Tibial nerve (tissue), 4 donors: ENCODE results near the gene MYOM3. TPM values are rescaled to one million over a fixed set of nuclear protein-coding genes. Genes with fewer than 3 reads are reported as not detected.

Experiments
- DNase-seq, 2 donors: peaks; one replicate each; pipeline ENCODE4 v3.0.0-alpha.2; 2019; ENCODE audit warnings: low spot score in 2 of 2
- H3K27ac ChIP-seq, 4 donors: fragments of 200-600 bp; sonication (generic) in 3 of 4; one replicate each; pipeline ENCODE4 v1.5.1; 2017 to 2019; ENCODE audit warnings: mild to moderate bottlenecking in 1 of 4
- H3K27me3 ChIP-seq, 2 donors: fragments of 200-600 bp; sonication (generic) in 1 of 2; one replicate each; pipeline versions ENCODE4 v1.5.1 to v1.6.0; 2017 to 2019
- H3K36me3 ChIP-seq, 3 donors: fragments of 200-600 bp; sonication (generic); one replicate each; pipeline ENCODE4 v1.5.1; 2018 to 2019
- H3K4me1 ChIP-seq, 4 donors: fragments of 200-600 bp; sonication (generic) in 3 of 4; one replicate each; pipeline ENCODE4 v1.5.1; 2017 to 2019
- H3K4me3 ChIP-seq, 4 donors: fragments of 200-600 bp; sonication (generic) in 3 of 4; one replicate each; pipeline ENCODE4 v1.5.1; 2017 to 2019; ENCODE audit warnings: mild to moderate bottlenecking in 1 of 4, moderate library complexity in 1 of 4
- H3K9me3 ChIP-seq, 4 donors: fragments of 200-600 bp; sonication (generic) in 3 of 4; one replicate each; pipeline ENCODE4 v1.5.1; 2017 to 2019
- EP300 ChIP-seq, 2 donors: sonication (generic); formaldehyde crosslinking; IDR thresholded peaks; one replicate each; pipeline ENCODE4 v1.6.1; 2017; ENCODE audit warnings: antibody characterized with exemption in 2 of 2, mild to moderate bottlenecking in 1 of 2
- POLR2A ChIP-seq, 2 donors: fragments of 450-650 bp; IDR thresholded peaks; one replicate each; pipeline ENCODE4 v1.6.1; 2017; ENCODE audit warnings: antibody characterized with exemption in 2 of 2, mild to moderate bottlenecking in 2 of 2, moderate library complexity in 2 of 2
- WGBS, 2 donors: methylation state at CpG; one replicate each; pipeline ENCODE4 v1.1.5; 2018; 5-methylcytosine and 5-hydroxymethylcytosine counted together
- total RNA-seq, 4 donors: library from RNA; depleted of rRNA; stranded (reverse); fragments of >200 nt; gene quantifications; one replicate each; pipeline ENCODE4 v1.1.0, GENCODE V29; 2016
- TF ChIP-seq, protein P1 (sequence below), 5 experiments: fragments of 200-600 bp in 3 of 5; fragments of 450-650 bp in 2 of 5; sonication (generic) in 3 of 5; IDR thresholded peaks; one replicate each; pipeline ENCODE4 v1.5.1; 2016 to 2019; ENCODE audit warnings: antibody characterized with exemption in 5 of 5, mild to moderate bottlenecking in 3 of 5, moderate library complexity in 2 of 5

Gene MYOM3
- total RNA-seq, 4 donors from 2014 or later: 0.20 to 0.60 (median 0.22) TPM; not detected in 1

GRCh38 chr1:24098102-24098501 is 13.8 kb downstream of the MYOM3 start:
- no peaks in the 10 kb centered on the region for H3K27me3 ChIP-seq
- TF ChIP-seq EP300 (IDR thresholded peaks at IDR 0.05) (no peak), POLR2A (IDR thresholded peaks at IDR 0.05) (no peak)
- TF ChIP-seq, protein P1, sequence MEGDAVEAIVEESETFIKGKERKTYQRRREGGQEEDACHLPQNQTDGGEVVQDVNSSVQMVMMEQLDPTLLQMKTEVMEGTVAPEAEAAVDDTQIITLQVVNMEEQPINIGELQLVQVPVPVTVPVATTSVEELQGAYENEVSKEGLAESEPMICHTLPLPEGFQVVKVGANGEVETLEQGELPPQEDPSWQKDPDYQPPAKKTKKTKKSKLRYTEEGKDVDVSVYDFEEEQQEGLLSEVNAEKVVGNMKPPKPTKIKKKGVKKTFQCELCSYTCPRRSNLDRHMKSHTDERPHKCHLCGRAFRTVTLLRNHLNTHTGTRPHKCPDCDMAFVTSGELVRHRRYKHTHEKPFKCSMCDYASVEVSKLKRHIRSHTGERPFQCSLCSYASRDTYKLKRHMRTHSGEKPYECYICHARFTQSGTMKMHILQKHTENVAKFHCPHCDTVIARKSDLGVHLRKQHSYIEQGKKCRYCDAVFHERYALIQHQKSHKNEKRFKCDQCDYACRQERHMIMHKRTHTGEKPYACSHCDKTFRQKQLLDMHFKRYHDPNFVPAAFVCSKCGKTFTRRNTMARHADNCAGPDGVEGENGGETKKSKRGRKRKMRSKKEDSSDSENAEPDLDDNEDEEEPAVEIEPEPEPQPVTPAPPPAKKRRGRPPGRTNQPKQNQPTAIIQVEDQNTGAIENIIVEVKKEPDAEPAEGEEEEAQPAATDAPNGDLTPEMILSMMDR (IDR thresholded peaks at IDR 0.05): no peak
- no peaks in the 10 kb centered on the region for H3K4me1 ChIP-seq
- no peaks in the 10 kb centered on the region for H3K9me3 ChIP-seq
- no peak for DNase-seq
- 76 to 79% methylated on average over 5 of the region's 5 CpGs for WGBS, 2 donors
- H3K27ac ChIP-seq: no peak overlapping the region
- H3K36me3 ChIP-seq: no peaks in the 10 kb centered on the region
- no peak overlapping the region for H3K4me3 ChIP-seq

DNA sequence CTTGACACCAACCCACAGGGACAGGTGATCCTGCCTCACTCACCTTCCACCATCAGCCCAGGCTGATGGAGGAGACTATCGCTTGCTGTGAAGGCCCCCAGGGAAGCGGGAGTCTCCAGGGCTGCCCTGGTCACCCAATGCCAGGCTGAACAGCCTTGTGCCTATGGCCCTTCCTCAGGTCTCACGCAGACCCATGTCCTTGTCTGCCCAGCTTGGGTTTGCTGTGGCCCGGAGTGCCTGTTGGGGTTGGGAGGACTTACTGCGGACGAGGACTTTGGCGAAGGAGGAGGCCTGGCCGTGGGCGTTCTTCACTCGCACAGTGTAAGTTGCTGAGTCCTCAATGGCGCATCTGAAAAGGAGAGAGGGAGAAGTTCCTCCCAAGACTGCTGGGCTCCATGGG is 14.3 kb downstream of the MYOM3 start:
- no peak overlapping the region for H3K27ac ChIP-seq
- WGBS, 2 donors: 82 to 84% methylated on average over 11 of the region's 11 CpGs
- H3K4me3 ChIP-seq: no peak overlapping the region
- TF ChIP-seq POLR2A (IDR thresholded peaks at IDR 0.05) (no peak), EP300 (IDR thresholded peaks at IDR 0.05) (no peak)
- TF ChIP-seq, protein P1 (IDR thresholded peaks at IDR 0.05): no peak
- no peaks in the 10 kb centered on the region for H3K36me3 ChIP-seq
- H3K27me3 ChIP-seq: no peaks in the 10 kb centered on the region
- no peaks in the 10 kb centered on the region for H3K9me3 ChIP-seq
- no peak for DNase-seq
- no peaks in the 10 kb centered on the region for H3K4me1 ChIP-seq

GRCh38 chr1:24096739-24097103 is 15.2 kb downstream of the MYOM3 start:
- DNase-seq: no peak
- Histone ChIP-seq H3K9me3 (no peaks in the 10 kb centered on the region), H3K27me3 (no peaks in the 10 kb centered on the region), H3K4me1 (no peaks in the 10 kb centered on the region), H3K27ac (no peak overlapping the region), H3K36me3 (no peaks in the 10 kb centered on the region), H3K4me3 (no peak overlapping the region)
- TF ChIP-seq POLR2A (IDR thresholded peaks at IDR 0.05) (no peak), EP300 (IDR thresholded peaks at IDR 0.05) (no peak)
- TF ChIP-seq, protein P1 (IDR thresholded peaks at IDR 0.05): no peak
- 78% methylated on average over 5 of the region's 5 CpGs for WGBS, 2 donors

DNA sequence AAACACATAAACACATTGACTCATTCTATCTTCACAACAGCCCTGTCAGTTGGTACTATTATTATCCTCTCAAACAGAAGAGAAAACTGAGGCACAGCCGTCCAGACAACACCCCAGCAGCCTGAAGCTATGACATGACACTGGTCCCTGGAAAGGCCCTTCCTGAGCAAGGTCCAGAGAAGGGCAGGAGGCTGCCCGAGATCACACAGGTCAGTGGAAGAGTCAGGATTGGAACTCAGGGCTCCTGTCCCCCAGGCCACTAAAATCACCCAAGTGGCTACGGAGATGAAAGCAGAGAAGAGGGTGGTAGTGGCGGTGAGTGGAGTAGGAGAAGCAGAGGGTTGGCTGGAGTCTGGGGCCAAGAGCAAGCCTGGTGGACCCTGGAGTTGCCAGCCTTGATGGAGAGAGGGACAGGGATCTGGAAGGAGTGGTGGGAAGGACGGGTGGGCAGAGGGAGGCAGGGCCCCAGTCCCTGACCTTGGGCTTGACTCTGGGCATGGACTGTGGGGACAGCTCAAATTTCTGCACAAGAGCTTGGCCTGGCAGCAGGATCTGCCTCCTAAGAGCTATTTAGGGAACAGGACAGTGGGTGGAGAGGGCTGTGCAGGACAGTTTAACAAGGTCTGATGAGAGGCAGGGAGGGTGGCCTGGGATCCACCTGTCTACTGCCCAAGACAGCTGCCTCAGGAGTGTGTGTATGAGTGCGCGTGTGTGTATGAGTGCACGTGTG is 15.8 kb downstream of the MYOM3 start:
- no peaks in the 10 kb centered on the region for H3K36me3 ChIP-seq
- H3K27me3 ChIP-seq: no peaks in the 10 kb centered on the region
- TF ChIP-seq, protein P1 (IDR thresholded peaks at IDR 0.05): no peak
- TF ChIP-seq POLR2A (IDR thresholded peaks at IDR 0.05) (no peak), EP300 (IDR thresholded peaks at IDR 0.05) (no peak)
- no peaks in the 10 kb centered on the region for H3K9me3 ChIP-seq
- H3K4me1 ChIP-seq: no peaks in the 10 kb centered on the region
- no peak overlapping the region for H3K4me3 ChIP-seq
- H3K27ac ChIP-seq: no peak overlapping the region
- no peak for DNase-seq
- WGBS, 2 donors: 74 to 76% methylated on average over 8 of the region's 8 CpGs

DNA sequence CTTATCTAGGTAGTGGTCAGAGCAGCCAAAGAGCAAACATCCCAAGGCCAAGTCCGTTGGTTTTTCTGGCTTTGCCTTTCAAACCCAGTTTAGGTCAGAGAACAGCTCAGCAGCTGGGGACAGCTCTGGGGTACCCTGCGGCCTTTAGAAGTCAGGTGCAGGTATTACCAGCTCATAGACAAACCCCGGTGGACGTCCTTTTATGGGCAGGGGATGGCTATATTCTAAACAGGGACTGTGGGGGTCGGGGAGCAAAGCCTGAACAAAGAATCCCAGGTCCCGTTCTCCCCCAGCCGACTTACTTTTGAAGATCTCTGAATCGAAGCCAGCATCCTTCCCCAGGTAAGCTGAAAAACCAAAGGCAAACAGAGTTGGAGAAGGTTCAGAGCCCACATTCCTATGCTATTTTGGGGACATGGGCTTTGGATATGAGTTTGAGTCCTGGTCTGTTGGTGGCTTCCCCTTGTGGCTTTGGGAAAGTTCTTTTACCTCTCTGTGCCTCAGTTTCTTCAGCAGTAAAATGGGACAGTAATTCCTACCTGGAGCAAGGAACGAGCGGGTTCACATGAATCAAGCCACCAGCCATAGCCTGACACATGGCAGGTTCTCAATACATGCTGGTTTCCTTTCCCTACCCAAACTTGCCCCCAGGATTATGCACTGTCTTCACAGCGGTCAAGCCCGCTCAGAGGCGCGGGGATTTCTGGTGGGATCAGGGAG is 16.6 kb downstream of the MYOM3 start:
- Histone ChIP-seq H3K27ac (no peak overlapping the region), H3K36me3 (no peaks in the 10 kb centered on the region), H3K27me3 (no peaks in the 10 kb centered on the region), H3K9me3 (no peaks in the 10 kb centered on the region), H3K4me3 (no peak overlapping the region), H3K4me1 (no peaks in the 10 kb centered on the region)
- no peak for DNase-seq
- TF ChIP-seq, protein P1 (IDR thresholded peaks at IDR 0.05): no peak
- TF ChIP-seq EP300 (IDR thresholded peaks at IDR 0.05): no peak
- 68 to 74% methylated on average over 14 of the region's 14 CpGs for WGBS, 2 donors
